ENCODE results near the gene PGLYRP4. TPM values are rescaled to one million over a fixed set of nuclear protein-coding genes. Genes with fewer than 3 reads are reported as not detected.

Gene PGLYRP4
- total and polyA plus RNA-seq, 11 donors = not detected

Other genes with a start within 250 kb of the PGLYRP4 start
- gene SPRR2F, start 235.3 kb downstream of the PGLYRP4 start, total RNA-seq = 1 to 10 TPM in 1 of 9 donors, not detected in 8; 5.5 TPM
- gene SPRR2F, start 235.3 kb downstream of the PGLYRP4 start, polyA plus RNA-seq = not detected
- gene SPRR2G, start 198.0 kb downstream of the PGLYRP4 start, total RNA-seq = not detected
- gene SPRR2G, start 198.0 kb downstream of the PGLYRP4 start, polyA plus RNA-seq = not detected
- gene LELP1, start 145.4 kb downstream of the PGLYRP4 start, total RNA-seq = not detected
- gene LELP1, start 145.4 kb downstream of the PGLYRP4 start, polyA plus RNA-seq = not detected
- gene PRR9, start 131.3 kb downstream of the PGLYRP4 start, total RNA-seq = 1 to 10 TPM in 1 of 9 donors, not detected in 8; 1.1 TPM
- not detected for gene PRR9, start 131.3 kb downstream of the PGLYRP4 start, polyA plus RNA-seq
- not detected for gene LORICRIN, start 89.2 kb downstream of the PGLYRP4 start, total RNA-seq
- gene LORICRIN, start 89.2 kb downstream of the PGLYRP4 start, polyA plus RNA-seq = not detected
- gene PGLYRP3, start 35.9 kb downstream of the PGLYRP4 start, total RNA-seq = not detected
- not detected for gene PGLYRP3, start 35.9 kb downstream of the PGLYRP4 start, polyA plus RNA-seq
- 100 to 1,000 TPM in 3 of 9 donors, 10 to 100 TPM in 5, 1 to 10 TPM in 1; 5.7 to 350 (median 76.2) TPM for gene S100A9, start 9.0 kb upstream of the PGLYRP4 start, total RNA-seq
- 100 to 1,000 TPM in 1 of 2 donors, 10 to 100 TPM in 1; 43.3 to 202 TPM for gene S100A9, start 9.0 kb upstream of the PGLYRP4 start, polyA plus RNA-seq
- 1 to 10 TPM in 8 of 9 donors, not detected in 1; 1.2 to 8.9 (median 3.7) TPM for gene S100A12, start 26.8 kb upstream of the PGLYRP4 start, total RNA-seq
- gene S100A12, start 26.8 kb upstream of the PGLYRP4 start, polyA plus RNA-seq = 1 to 10 TPM; 5.1 to 9.1 TPM
- 100 to 1,000 TPM in 2 of 9 donors, 10 to 100 TPM in 6, 1 to 10 TPM in 1; 6.0 to 199 (median 27.2) TPM for gene S100A8, start 42.2 kb upstream of the PGLYRP4 start, total RNA-seq
- 10 to 100 TPM; 32.3 to 72.9 TPM for gene S100A8, start 42.2 kb upstream of the PGLYRP4 start, polyA plus RNA-seq
- not detected for gene S100A7A, start 67.7 kb upstream of the PGLYRP4 start, total RNA-seq
- not detected for gene S100A7A, start 67.7 kb upstream of the PGLYRP4 start, polyA plus RNA-seq
- gene S100A7, start 111.8 kb upstream of the PGLYRP4 start, total RNA-seq = not detected
- not detected for gene S100A7, start 111.8 kb upstream of the PGLYRP4 start, polyA plus RNA-seq
- gene S100A6, start 187.2 kb upstream of the PGLYRP4 start, total RNA-seq = 100 to 1,000 TPM; 157 to 415 (median 301) TPM
- gene S100A6, start 187.2 kb upstream of the PGLYRP4 start, polyA plus RNA-seq = 1,000 to 10,000 TPM in 1 of 2 donors, 100 to 1,000 TPM in 1; 371 to 1,213 TPM
- gene S100A5, start 192.1 kb upstream of the PGLYRP4 start, total RNA-seq = not detected
- not detected for gene S100A5, start 192.1 kb upstream of the PGLYRP4 start, polyA plus RNA-seq
- 100 to 1,000 TPM in 4 of 9 donors, 10 to 100 TPM in 5; 56.9 to 214 (median 96.1) TPM for gene S100A4, start 197.0 kb upstream of the PGLYRP4 start, total RNA-seq
- 100 to 1,000 TPM; 214 to 398 TPM for gene S100A4, start 197.0 kb upstream of the PGLYRP4 start, polyA plus RNA-seq
- gene S100A3, start 200.4 kb upstream of the PGLYRP4 start, total RNA-seq = 1 to 10 TPM in 4 of 9 donors, under 1 TPM in 3, not detected in 2; 0.57 to 5.9 (median 1.1) TPM
- gene S100A3, start 200.4 kb upstream of the PGLYRP4 start, polyA plus RNA-seq = 1 to 10 TPM; 1.6 to 5.2 TPM
- 1 to 10 TPM in 8 of 9 donors, not detected in 1; 1.3 to 4.0 (median 2.4) TPM for gene S100A2, start 217.0 kb upstream of the PGLYRP4 start, total RNA-seq
- gene S100A2, start 217.0 kb upstream of the PGLYRP4 start, polyA plus RNA-seq = 1 to 10 TPM; 2.8 to 5.1 TPM

Measured in heart left ventricle (tissue), 11 donors.